Mesendoderm (in vitro differentiated cells): ENCODE results near the gene S100A7A.

ENCODE experiments used
- DNase-seq: peaks from one replicate; pipeline ENCODE4 v3.0.0; 2013
- H2AK5ac ChIP-seq: 2 replicates; pipeline ENCODE4 v1.6.1; 2013; ENCODE audit warnings: low read length, inconsistent platforms
- H2BK120ac ChIP-seq: 2 replicates; pipeline ENCODE4 v1.6.1; 2013; ENCODE audit warnings: low read depth, mild to moderate bottlenecking, low read length, moderate library complexity, mixed read lengths
- H2BK15ac ChIP-seq: replicated peaks from 2 replicates; pipeline ENCODE4 v1.6.1; 2013; ENCODE audit warnings: low read depth, mild to moderate bottlenecking, moderate library complexity
- H2BK5ac ChIP-seq: 2 replicates; pipeline ENCODE4 v1.6.1; 2013; ENCODE audit warnings: low read length, inconsistent platforms
- H3K18ac ChIP-seq: 2 replicates; pipeline ENCODE4 v1.6.1; 2013; ENCODE audit warnings: mild to moderate bottlenecking, low read length, mixed read lengths
- H3K23ac ChIP-seq: one replicate; pipeline ENCODE4 v1.6.1; 2013; ENCODE audit warnings: low read length
- H3K27ac ChIP-seq: 2 replicates; pipeline ENCODE4 v1.5.1; 2013; ENCODE audit warnings: low read depth, mild to moderate bottlenecking, inconsistent platforms, low read length, moderate library complexity
- H3K27me3 ChIP-seq: 2 replicates; pipeline ENCODE4 v1.6.1; 2013; ENCODE audit warnings: low read length, control low read depth, mild to moderate bottlenecking, inconsistent platforms; ENCODE audit not compliant: insufficient read depth, poor library complexity
- H3K36me3 ChIP-seq: 2 replicates; pipeline ENCODE4 v1.6.1; 2013; ENCODE audit warnings: low read length, inconsistent platforms; ENCODE audit not compliant: control insufficient read depth, insufficient read depth
- H3K4ac ChIP-seq: one replicate; pipeline ENCODE4 v1.6.1; 2013; ENCODE audit warnings: low read depth, mild to moderate bottlenecking, low read length, moderate library complexity
- H3K4me1 ChIP-seq: 2 replicates; pipeline ENCODE4 v1.6.1; 2013; ENCODE audit warnings: low read depth, low read length, inconsistent platforms; ENCODE audit not compliant: control insufficient read depth
- H3K4me2 ChIP-seq: 2 replicates; pipeline ENCODE4 v1.6.1; 2013; ENCODE audit warnings: low read length
- H3K4me3 ChIP-seq: 2 replicates; pipeline ENCODE4 v1.5.1; 2013; ENCODE audit warnings: mild to moderate bottlenecking, low read length
- H3K56ac ChIP-seq: one replicate; pipeline ENCODE4 v1.6.1; 2013; ENCODE audit warnings: low read length
- H3K79me1 ChIP-seq: 2 replicates; pipeline ENCODE4 v1.6.1; 2013; ENCODE audit warnings: low read length, inconsistent platforms
- H3K79me2 ChIP-seq: 2 replicates; pipeline ENCODE4 v1.6.1; 2013; ENCODE audit warnings: mild to moderate bottlenecking, low read length; ENCODE audit not compliant: control insufficient read depth, insufficient read depth
- H3K9ac ChIP-seq: 2 replicates; pipeline ENCODE4 v1.6.1; 2013; ENCODE audit warnings: low read length, inconsistent platforms
- H4K5ac ChIP-seq: one replicate; pipeline ENCODE4 v1.6.1; 2013; ENCODE audit warnings: low read length
- H4K8ac ChIP-seq: one replicate; pipeline ENCODE4 v1.6.1; 2013; ENCODE audit warnings: low read depth, mild to moderate bottlenecking, control low read depth, low read length, moderate library complexity
- WGBS: extraction: QIAGEN DNeasy Blood & Tissue Kit; methylation state at CpG from one replicate; pipeline ENCODE4 v1.1.7; 2013; ENCODE audit warnings: low lambda C conversion rate, missing lambda C conversion rate; ENCODE audit not compliant: insufficient coverage; ENCODE audit errors: extremely low coverage; 5-methylcytosine and 5-hydroxymethylcytosine counted together

The S100A7A gene

GRCh38 chr1:153392258-153392657, 24.1 kb upstream of the S100A7A start:
- WGBS: no CpG with 5 or more reads among the region's 3 CpGs

GRCh38 chr1:153392822-153393221, 23.5 kb upstream of the S100A7A start:
- H3K4me2 ChIP-seq: no peak overlapping the region
- H3K79me1 ChIP-seq: no peaks in the 10 kb centered on the region
- H2BK15ac ChIP-seq: no peak overlapping the region
- no peaks in the 10 kb centered on the region for H3K36me3 ChIP-seq
- H3K4me3 ChIP-seq: no peak overlapping the region
- WGBS: no CpG with 5 or more reads among the region's 3 CpGs
- no peak overlapping the region for H3K4ac ChIP-seq
- H3K9ac ChIP-seq: no peak overlapping the region
- H3K79me2 ChIP-seq: no peaks in the 10 kb centered on the region
- H3K27me3 ChIP-seq: no peaks in the 10 kb centered on the region
- no peak overlapping the region for H2AK5ac ChIP-seq
- H2BK120ac ChIP-seq: no peak overlapping the region
- no peak overlapping the region for H2BK5ac ChIP-seq
- H3K23ac ChIP-seq: no peak overlapping the region
- no peak overlapping the region for H3K18ac ChIP-seq
- no peaks in the 10 kb centered on the region for H3K4me1 ChIP-seq
- H4K8ac ChIP-seq: no peak overlapping the region
- H3K27ac ChIP-seq: no peak overlapping the region
- DNase-seq: no peak
- no peak overlapping the region for H4K5ac ChIP-seq
- H3K56ac ChIP-seq: no peak overlapping the region

More at GRCh38 chr1:153392258-153392657, 24.1 kb upstream of the S100A7A start:
- no peak overlapping the region for H2BK5ac ChIP-seq
- H3K9ac ChIP-seq: no peak overlapping the region
- no peak overlapping the region for H3K4me2 ChIP-seq
- no peak overlapping the region for H3K27ac ChIP-seq
- no peak overlapping the region for H3K4me3 ChIP-seq
- no peaks in the 10 kb centered on the region for H3K4me1 ChIP-seq
- H3K79me1 ChIP-seq: no peaks in the 10 kb centered on the region
- H2BK15ac ChIP-seq: no peak overlapping the region
- no peaks in the 10 kb centered on the region for H3K36me3 ChIP-seq
- no peaks in the 10 kb centered on the region for H3K79me2 ChIP-seq
- no peak overlapping the region for H3K18ac ChIP-seq
- H3K4ac ChIP-seq: no peak overlapping the region
- H2BK120ac ChIP-seq: no peak overlapping the region
- H3K27me3 ChIP-seq: no peaks in the 10 kb centered on the region
- no peak overlapping the region for H3K56ac ChIP-seq
- no peak overlapping the region for H3K23ac ChIP-seq
- H2AK5ac ChIP-seq: no peak overlapping the region
- H4K5ac ChIP-seq: no peak overlapping the region
- DNase-seq: no peak
- H4K8ac ChIP-seq: no peak overlapping the region

GRCh38 chr1:153393926-153394325, 22.4 kb upstream of the S100A7A start:
- Histone ChIP-seq H3K23ac (no peak overlapping the region), H3K4me2 (no peak overlapping the region), H3K4ac (no peak overlapping the region), H3K27me3 (no peaks in the 10 kb centered on the region), H3K56ac (no peak overlapping the region), H3K9ac (no peak overlapping the region), H3K4me1 (no peaks in the 10 kb centered on the region), H3K36me3 (no peaks in the 10 kb centered on the region), H2AK5ac (no peak overlapping the region), H4K5ac (no peak overlapping the region), H3K27ac (no peak overlapping the region), H3K18ac (no peak overlapping the region), H2BK5ac (no peak overlapping the region), H3K4me3 (no peak overlapping the region), H2BK15ac (no peak overlapping the region), H4K8ac (no peak overlapping the region), H3K79me2 (no peaks in the 10 kb centered on the region), H3K79me1 (no peaks in the 10 kb centered on the region), H2BK120ac (no peak overlapping the region)
- peak; percentile 50 for DNase-seq
- WGBS: no CpG with 5 or more reads among the region's 6 CpGs

- no CpG with 5 or more reads among the region's 5 CpGs for WGBS
- no peak overlapping the region for H3K4ac ChIP-seq
- DNase-seq: no peak
- H2BK15ac ChIP-seq: no peak overlapping the region
- H4K5ac ChIP-seq: no peak overlapping the region
- no peaks in the 10 kb centered on the region for H3K36me3 ChIP-seq
- no peak overlapping the region for H3K23ac ChIP-seq
- H3K27me3 ChIP-seq: no peaks in the 10 kb centered on the region
- H3K79me1 ChIP-seq: no peaks in the 10 kb centered on the region
- H2BK120ac ChIP-seq: no peak overlapping the region
- no peak overlapping the region for H3K27ac ChIP-seq
- H3K4me1 ChIP-seq: no peaks in the 10 kb centered on the region
- H2BK5ac ChIP-seq: no peak overlapping the region
- H3K56ac ChIP-seq: no peak overlapping the region
- H4K8ac ChIP-seq: no peak overlapping the region
- no peaks in the 10 kb centered on the region for H3K79me2 ChIP-seq
- no peak overlapping the region for H3K18ac ChIP-seq
- H3K4me3 ChIP-seq: no peak overlapping the region
- H2AK5ac ChIP-seq: no peak overlapping the region
- H3K9ac ChIP-seq: no peak overlapping the region
- no peak overlapping the region for H3K4me2 ChIP-seq
These were observed 21.9 kb upstream of the S100A7A start for GRCh38 chr1:153394391-153394790.

- H4K5ac ChIP-seq: no peak overlapping the region
- H3K4me3 ChIP-seq: no peak overlapping the region
- no peak overlapping the region for H3K4ac ChIP-seq
- H2AK5ac ChIP-seq: no peak overlapping the region
- H2BK120ac ChIP-seq: no peak overlapping the region
- no peak overlapping the region for H3K9ac ChIP-seq
- H3K23ac ChIP-seq: no peak overlapping the region
- no peak for DNase-seq
- no peaks in the 10 kb centered on the region for H3K79me2 ChIP-seq
- H3K4me1 ChIP-seq: no peaks in the 10 kb centered on the region
- H2BK15ac ChIP-seq: no peak overlapping the region
- H3K27ac ChIP-seq: no peak overlapping the region
- H3K18ac ChIP-seq: no peak overlapping the region
- H3K79me1 ChIP-seq: no peaks in the 10 kb centered on the region
- H3K4me2 ChIP-seq: no peak overlapping the region
- no peaks in the 10 kb centered on the region for H3K27me3 ChIP-seq
- H2BK5ac ChIP-seq: no peak overlapping the region
- no peaks in the 10 kb centered on the region for H3K36me3 ChIP-seq
- no CpG with 5 or more reads among the region's 7 CpGs for WGBS
- no peak overlapping the region for H4K8ac ChIP-seq
- no peak overlapping the region for H3K56ac ChIP-seq
These were observed 21.1 kb upstream of the S100A7A start for GRCh38 chr1:153395136-153395685.

GRCh38 chr1:153395776-153396175, 20.5 kb upstream of the S100A7A start:
- Histone ChIP-seq H3K4me1 (no peaks in the 10 kb centered on the region), H3K27ac (no peak overlapping the region), H3K18ac (no peak overlapping the region), H3K4me3 (no peak overlapping the region), H3K79me1 (no peaks in the 10 kb centered on the region), H4K8ac (no peak overlapping the region), H2BK120ac (no peak overlapping the region), H3K4me2 (no peak overlapping the region), H3K4ac (no peak overlapping the region), H3K9ac (no peak overlapping the region), H4K5ac (no peak overlapping the region), H3K36me3 (no peaks in the 10 kb centered on the region), H3K27me3 (no peaks in the 10 kb centered on the region), H3K79me2 (no peaks in the 10 kb centered on the region), H2BK5ac (no peak overlapping the region), H2AK5ac (no peak overlapping the region), H3K23ac (no peak overlapping the region), H2BK15ac (no peak overlapping the region), H3K56ac (no peak overlapping the region)
- DNase-seq: no peak
- no CpG with 5 or more reads among the region's 6 CpGs for WGBS
